Trophoblast cell (in vitro differentiated cells and primary cell): ENCODE data around the gene MLLT6.
A peak's percentile ranks its signal among the peaks of the same experiment; 100 is the strongest.

Experiments used
- DNase-seq, 2 donors: peaks; one replicate each; pipeline ENCODE4 v3.0.0-alpha.2; 2016
- H2AFZ ChIP-seq: 2 replicates; pipeline ENCODE4 v1.6.1; 2013; ENCODE audit warnings: low read length, moderate library complexity, mild to moderate bottlenecking; ENCODE audit not compliant: insufficient read depth, poor library complexity
- H2AK5ac ChIP-seq: 2 replicates; pipeline ENCODE4 v1.6.1; 2013; ENCODE audit warnings: mild to moderate bottlenecking, low read length
- H2BK120ac ChIP-seq: 2 replicates; pipeline ENCODE4 v1.6.1; 2013; ENCODE audit warnings: low read length, mild to moderate bottlenecking, moderate library complexity; ENCODE audit not compliant: insufficient read depth, poor library complexity
- H2BK12ac ChIP-seq: 2 replicates; pipeline ENCODE4 v1.6.1; 2013; ENCODE audit warnings: mild to moderate bottlenecking, low read length, moderate library complexity
- H2BK5ac ChIP-seq: 2 replicates; pipeline ENCODE4 v1.6.1; 2013; ENCODE audit warnings: low read length, low read depth, moderate library complexity, mild to moderate bottlenecking; ENCODE audit not compliant: poor library complexity
- H3K14ac ChIP-seq: 2 replicates; pipeline ENCODE4 v1.6.1; 2013; ENCODE audit warnings: mild to moderate bottlenecking, low read length
- H3K18ac ChIP-seq: 2 replicates; pipeline ENCODE4 v1.6.1; 2013; ENCODE audit warnings: mild to moderate bottlenecking, low read length
- H3K23ac ChIP-seq: 2 replicates; pipeline ENCODE4 v1.6.1; 2013; ENCODE audit warnings: low read length
- H3K27ac ChIP-seq: 2 replicates; pipeline ENCODE4 v1.5.1; 2013; ENCODE audit warnings: low read depth, mild to moderate bottlenecking, inconsistent platforms, low read length, moderate library complexity
- H3K27me3 ChIP-seq: 2 replicates; pipeline ENCODE4 v1.6.1; 2013; ENCODE audit warnings: inconsistent platforms, mild to moderate bottlenecking, low read length, moderate library complexity; ENCODE audit not compliant: insufficient read depth
- H3K36me3 ChIP-seq, 2 experiments: 1 replicate in 1 of 2; 2 replicates in 1 of 2; pipeline ENCODE4 v1.6.1; 2013; ENCODE audit warnings: low read length in 2 of 2, mild to moderate bottlenecking in 2 of 2, moderate library complexity in 1 of 2; ENCODE audit not compliant: insufficient read depth in 2 of 2, control insufficient read depth in 1 of 2
- H3K4ac ChIP-seq: 2 replicates; pipeline ENCODE4 v1.6.1; 2013; ENCODE audit warnings: low read depth, mild to moderate bottlenecking, low read length, moderate library complexity
- H3K4me1 ChIP-seq, 2 experiments: 1 replicate in 1 of 2; 2 replicates in 1 of 2; pipeline ENCODE4 v1.6.1; 2013; ENCODE audit warnings: low read length in 2 of 2, mild to moderate bottlenecking in 2 of 2, moderate library complexity in 1 of 2; ENCODE audit not compliant: insufficient read depth in 2 of 2, control insufficient read depth in 1 of 2
- H3K4me2 ChIP-seq: 2 replicates; pipeline ENCODE4 v1.6.1; 2013; ENCODE audit warnings: inconsistent platforms, mild to moderate bottlenecking, low read length, moderate library complexity
- H3K4me3 ChIP-seq: 2 replicates; pipeline ENCODE4 v1.5.1; 2013; ENCODE audit warnings: mild to moderate bottlenecking, low read depth, low read length, inconsistent platforms
- H3K79me1 ChIP-seq: one replicate; pipeline ENCODE4 v1.6.1; 2013; ENCODE audit warnings: low read length
- H3K79me2 ChIP-seq: 2 replicates; pipeline ENCODE4 v1.6.1; 2013; ENCODE audit warnings: low read length, mild to moderate bottlenecking; ENCODE audit not compliant: control insufficient read depth, insufficient read depth, poor library complexity
- H3K9ac ChIP-seq: 2 replicates; pipeline ENCODE4 v1.6.1; 2013; ENCODE audit warnings: mild to moderate bottlenecking, low read length
- H3K9me3 ChIP-seq: 2 replicates; pipeline ENCODE4 v1.6.1; 2013; ENCODE audit warnings: low read depth, mild to moderate bottlenecking, control low read depth, inconsistent platforms, low read length; ENCODE audit not compliant: insufficient read depth
- H4K12ac ChIP-seq: 2 replicates; pipeline ENCODE4 v1.6.1; 2013; ENCODE audit warnings: low read depth, mild to moderate bottlenecking, low read length, moderate library complexity
- H4K8ac ChIP-seq: 2 replicates; pipeline ENCODE4 v1.6.1; 2013; ENCODE audit warnings: low read depth, mild to moderate bottlenecking, low read length, moderate library complexity
- H4K91ac ChIP-seq: one replicate; pipeline ENCODE4 v1.6.1; 2013; ENCODE audit warnings: low read depth, mild to moderate bottlenecking, low read length, moderate library complexity
- WGBS: extraction: QIAGEN DNeasy Blood & Tissue Kit; methylation state at CpG from one replicate; pipeline ENCODE4 v1.1.7; 2013; ENCODE audit warnings: missing lambda C conversion rate; ENCODE audit not compliant: insufficient read length, insufficient coverage; ENCODE audit errors: extremely low coverage; 5-methylcytosine and 5-hydroxymethylcytosine counted together

MLLT6 gene

DNA sequence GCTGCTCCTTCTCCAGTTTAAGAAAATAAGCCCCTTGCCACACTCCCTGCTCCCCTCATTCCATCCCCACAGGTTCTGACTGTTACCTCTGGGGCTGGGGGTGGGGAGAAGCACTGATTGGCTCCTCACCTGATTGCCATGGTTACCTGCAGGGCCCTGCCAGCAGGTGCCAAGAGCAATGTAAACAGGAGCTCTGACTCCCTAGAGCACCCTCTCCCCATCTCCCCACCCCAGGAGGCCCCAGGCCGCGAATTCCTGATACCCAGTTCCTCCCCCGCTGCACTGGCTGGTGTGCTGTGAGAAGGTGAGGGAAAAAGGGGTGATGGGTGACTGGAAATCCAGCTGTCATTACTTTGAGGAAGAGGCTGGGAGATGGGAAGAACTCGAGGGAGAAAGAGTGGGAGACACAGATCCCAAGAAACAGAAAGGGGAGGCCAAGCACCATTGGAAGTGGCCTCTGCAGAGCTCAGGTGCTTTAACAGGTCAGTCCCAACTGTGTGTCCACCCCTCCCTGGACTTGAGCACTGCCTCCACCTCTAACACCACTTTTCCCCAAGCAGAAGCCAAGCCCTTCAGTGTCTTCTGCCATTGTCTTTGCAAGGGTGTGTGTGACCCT, 38.6 kb downstream of the MLLT6 start:
- no peaks in the 10 kb centered on the region for H3K9me3 ChIP-seq
- H3K27me3 ChIP-seq: no peaks in the 10 kb centered on the region
- H3K23ac ChIP-seq: no peak overlapping the region
- H3K79me1 ChIP-seq: peaks cover 9% of the 10 kb centered on the region
- no CpG with 5 or more reads among the region's 4 CpGs for WGBS
- no peak overlapping the region for H4K8ac ChIP-seq
- H3K4me1 ChIP-seq: peaks cover 8 to 15% of the 10 kb centered on the region in 2 experiments
- no peak overlapping the region for H4K12ac ChIP-seq
- no peak overlapping the region for H2BK12ac ChIP-seq
- no peak overlapping the region for H3K9ac ChIP-seq
- no peak overlapping the region for H3K4me2 ChIP-seq
- peaks cover 35% of the 10 kb centered on the region in 2 experiments for H3K36me3 ChIP-seq
- DNase-seq: no peak
- no peak overlapping the region for H3K18ac ChIP-seq
- H2BK120ac ChIP-seq: no peak overlapping the region
- H4K91ac ChIP-seq: no peak overlapping the region
- peak overlapping the region; percentile 77 for H3K4ac ChIP-seq
- H2AK5ac ChIP-seq: no peak overlapping the region
- no peak overlapping the region for H2BK5ac ChIP-seq
- H3K27ac ChIP-seq: no peak overlapping the region
- no peak overlapping the region for H3K14ac ChIP-seq
- H3K79me2 ChIP-seq: peaks cover 30% of the 10 kb centered on the region
- no peak overlapping the region for H3K4me3 ChIP-seq
- no peak overlapping the region for H2AFZ ChIP-seq

DNA sequence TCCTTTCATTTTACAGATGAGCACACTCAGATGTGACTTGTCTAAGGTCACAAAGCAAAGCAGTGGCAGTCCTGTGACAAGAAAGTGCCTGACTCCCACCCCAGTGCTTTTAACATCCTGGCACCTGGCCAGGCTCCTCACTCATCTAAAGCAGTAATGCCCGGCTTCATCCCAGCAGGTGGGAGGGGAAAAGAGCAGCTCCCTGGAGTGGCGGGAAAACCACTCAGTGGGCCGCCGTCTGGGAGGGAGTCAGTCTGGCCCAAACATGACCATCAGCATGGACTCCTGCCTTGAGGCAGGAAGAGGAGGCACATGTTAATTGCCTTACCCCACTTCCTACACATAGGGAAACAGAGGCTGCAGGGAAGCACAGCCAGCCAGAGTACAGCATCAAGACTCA, 40.5 kb downstream of the MLLT6 start:
- no CpG with 5 or more reads among the region's 4 CpGs for WGBS
- no peak overlapping the region for H2AFZ ChIP-seq

DNA sequence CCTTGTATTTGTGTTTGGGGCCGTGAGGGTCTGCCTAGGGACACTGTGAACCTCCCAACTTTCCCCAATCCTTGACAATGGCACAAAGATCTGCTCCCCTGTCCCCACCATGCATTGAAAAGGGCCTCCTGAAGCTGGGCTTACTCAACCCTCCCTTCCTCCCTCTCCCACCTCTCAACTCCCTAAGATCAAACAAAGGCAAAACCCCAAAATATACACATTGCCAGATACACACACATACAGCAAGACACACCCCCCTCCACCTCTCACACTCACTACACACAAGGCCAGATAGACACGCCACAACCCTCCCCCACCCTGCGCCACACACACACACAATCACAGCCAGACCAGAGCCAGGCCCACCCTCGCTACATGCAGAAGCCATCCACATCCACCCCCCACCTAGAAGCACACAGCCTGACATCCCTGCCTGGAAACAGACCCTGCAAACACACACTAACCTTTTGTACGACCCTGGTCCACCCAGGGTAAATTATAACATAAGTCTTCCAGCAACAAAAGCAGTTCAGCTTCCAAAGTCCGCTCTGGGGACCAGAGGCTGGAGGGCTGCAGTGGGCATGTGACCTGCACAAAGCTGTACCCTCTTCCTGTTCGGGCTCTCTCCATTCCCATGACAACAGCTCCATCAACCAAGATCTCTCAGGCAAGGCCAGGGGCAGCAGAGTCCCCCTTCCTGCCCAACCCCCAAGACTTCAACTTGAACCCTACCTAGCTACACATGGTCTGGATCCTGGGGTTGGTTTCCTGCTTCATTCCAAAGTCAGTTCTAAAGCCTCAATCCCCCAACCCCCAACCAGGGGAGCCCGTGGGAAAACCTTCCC, 41.2 kb downstream of the MLLT6 start:
- Histone ChIP-seq H3K4ac (peak overlapping the region; percentile 22), H3K18ac (no peak overlapping the region)

More for the DNA sequence above, 40.5 kb downstream of the MLLT6 start:
- Histone ChIP-seq H3K27me3 (no peaks in the 10 kb centered on the region), H3K9ac (no peak overlapping the region), H3K27ac (no peak overlapping the region), H2AK5ac (no peak overlapping the region), H2BK120ac (no peak overlapping the region), H3K4ac (peak overlapping the region; percentile 82), H2BK12ac (no peak overlapping the region), H4K91ac (no peak overlapping the region), H3K36me3 (peaks cover 19 to 20% of the 10 kb centered on the region in 2 experiments), H3K4me3 (no peak overlapping the region), H3K14ac (no peak overlapping the region), H3K79me2 (peaks cover 36% of the 10 kb centered on the region), H4K8ac (no peak overlapping the region), H2BK5ac (no peak overlapping the region), H4K12ac (no peak overlapping the region), H3K18ac (no peak overlapping the region), H3K4me1 (peaks cover 13 to 20% of the 10 kb centered on the region in 2 experiments), H3K9me3 (no peaks in the 10 kb centered on the region), H3K23ac (no peak overlapping the region), H3K4me2 (peak overlapping the region; percentile 84), H3K79me1 (peaks cover 20% of the 10 kb centered on the region)
- DNase-seq: no peak

DNA sequence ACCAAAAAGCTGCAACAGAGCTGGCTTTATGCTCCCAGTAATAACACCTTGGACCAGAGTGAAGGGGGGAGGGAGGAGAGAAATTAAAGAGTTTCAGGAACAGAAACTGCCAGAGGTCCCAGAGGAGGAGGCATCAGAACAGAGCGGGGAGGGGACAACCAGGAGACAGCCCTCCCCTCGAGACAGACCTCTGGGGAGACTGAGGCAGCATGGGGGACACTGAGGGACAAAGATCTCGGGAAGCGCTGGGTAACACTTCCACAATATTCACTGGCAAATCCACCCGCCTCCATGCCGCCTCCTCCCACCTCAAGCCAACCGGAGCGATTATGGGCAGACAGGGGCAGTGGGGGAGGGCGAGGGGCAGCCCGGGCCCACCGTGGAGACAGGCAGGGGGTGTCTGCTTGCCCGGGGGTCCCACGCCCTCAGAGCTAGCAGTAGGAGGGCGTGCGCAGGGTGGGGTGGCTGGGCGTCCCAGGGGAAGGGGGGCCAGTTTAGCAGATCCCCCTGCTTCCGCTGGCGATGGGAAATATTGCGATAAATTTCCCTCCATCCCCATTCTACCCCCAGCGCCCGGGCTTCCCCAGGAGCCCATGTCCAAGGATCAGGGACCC, 41.9 kb downstream of the MLLT6 start:
- Histone ChIP-seq H3K4me2 (peak overlapping the region; percentile 84), H3K4me1 (peaks cover 13 to 22% of the 10 kb centered on the region in 2 experiments), H3K9me3 (no peaks in the 10 kb centered on the region), H2BK5ac (no peak overlapping the region), H4K12ac (no peak overlapping the region), H3K27ac (no peak overlapping the region), H2AFZ (no peak overlapping the region), H4K91ac (no peak overlapping the region), H3K79me1 (peaks cover 22% of the 10 kb centered on the region), H3K4me3 (peak overlapping the region; percentile 94), H3K36me3 (peaks cover 8 to 10% of the 10 kb centered on the region in 2 experiments), H4K8ac (no peak overlapping the region), H3K14ac (peak overlapping the region; percentile 10), H3K79me2 (peaks cover 33% of the 10 kb centered on the region), H3K9ac (peak overlapping the region; percentile 28), H3K18ac (no peak overlapping the region), H3K27me3 (no peaks in the 10 kb centered on the region), H3K23ac (no peak overlapping the region), H2BK12ac (no peak overlapping the region), H2AK5ac (no peak overlapping the region), H3K4ac (peak overlapping the region; percentile 22), H2BK120ac (no peak overlapping the region)
- no CpG with 5 or more reads among the region's 21 CpGs for WGBS
- DNase-seq: no peak

More for the DNA sequence above, 41.2 kb downstream of the MLLT6 start:
- no peak overlapping the region for H4K8ac ChIP-seq
- H3K36me3 ChIP-seq: peaks cover 14 to 17% of the 10 kb centered on the region in 2 experiments
- H2BK120ac ChIP-seq: no peak overlapping the region
- no peak overlapping the region for H2AK5ac ChIP-seq
- no peaks in the 10 kb centered on the region for H3K27me3 ChIP-seq
- WGBS: no CpG with 5 or more reads among the region's 8 CpGs
- H3K4me2 ChIP-seq: peak overlapping the region; percentile 84
- H3K9me3 ChIP-seq: no peaks in the 10 kb centered on the region
- peaks cover 36% of the 10 kb centered on the region for H3K79me2 ChIP-seq
- no peak overlapping the region for H3K14ac ChIP-seq
- no peak for DNase-seq
- no peak overlapping the region for H3K27ac ChIP-seq
- no peak overlapping the region for H2AFZ ChIP-seq
- no peak overlapping the region for H4K12ac ChIP-seq
- H2BK12ac ChIP-seq: no peak overlapping the region
- H3K79me1 ChIP-seq: peaks cover 20% of the 10 kb centered on the region
- H2BK5ac ChIP-seq: no peak overlapping the region
- H3K4me1 ChIP-seq: peaks cover 13 to 22% of the 10 kb centered on the region in 2 experiments
- H3K23ac ChIP-seq: no peak overlapping the region
- no peak overlapping the region for H3K4me3 ChIP-seq
- H4K91ac ChIP-seq: no peak overlapping the region
- no peak overlapping the region for H3K9ac ChIP-seq
